Neutrophil (primary cell): ENCODE data around the gene SASH1.

Source experiments
- H3K27ac ChIP-seq: fragments of 200-600 bp; sonication (generic); 2 replicates; pipeline ENCODE4 v1.5.1; 2016; ENCODE audit warnings: mild to moderate bottlenecking, moderate library complexity
- H3K27me3 ChIP-seq: fragments of 200-600 bp; sonication (generic); 2 replicates; pipeline ENCODE4 v1.6.0; 2016; ENCODE audit warnings: mild to moderate bottlenecking
- H3K36me3 ChIP-seq: fragments of 200-600 bp; sonication (generic); 2 replicates; pipeline ENCODE4 v1.5.1; 2017
- H3K4me1 ChIP-seq, 2 experiments: fragments of 200-600 bp in 1 of 2; sonication (generic) in 1 of 2; 1 replicate in 1 of 2; 2 replicates in 1 of 2; pipeline versions ENCODE4 v1.5.1 to v1.6.1; 2013 to 2016; ENCODE audit warnings: low read depth in 1 of 2, low read length in 1 of 2, mild to moderate bottlenecking in 1 of 2, moderate library complexity in 1 of 2; ENCODE audit not compliant: control insufficient read depth in 1 of 2, insufficient read depth in 1 of 2
- H3K4me3 ChIP-seq, 2 experiments: fragments of 200-600 bp in 1 of 2; sonication (generic) in 1 of 2; 1 replicate in 1 of 2; 2 replicates in 1 of 2; pipeline ENCODE4 v1.5.1; 2013 to 2016; ENCODE audit warnings: low read depth in 1 of 2, low read length in 1 of 2, mild to moderate bottlenecking in 1 of 2, moderate library complexity in 1 of 2
- H3K9me3 ChIP-seq: fragments of 200-600 bp; sonication (generic); 2 replicates; pipeline ENCODE4 v1.5.1; 2016
- CTCF ChIP-seq: fragments of 200-600 bp; sonication (generic); IDR thresholded peaks from 2 replicates; pipeline ENCODE4 v1.5.1; 2016; ENCODE audit warnings: antibody characterized with exemption

Gene SASH1

DNA sequence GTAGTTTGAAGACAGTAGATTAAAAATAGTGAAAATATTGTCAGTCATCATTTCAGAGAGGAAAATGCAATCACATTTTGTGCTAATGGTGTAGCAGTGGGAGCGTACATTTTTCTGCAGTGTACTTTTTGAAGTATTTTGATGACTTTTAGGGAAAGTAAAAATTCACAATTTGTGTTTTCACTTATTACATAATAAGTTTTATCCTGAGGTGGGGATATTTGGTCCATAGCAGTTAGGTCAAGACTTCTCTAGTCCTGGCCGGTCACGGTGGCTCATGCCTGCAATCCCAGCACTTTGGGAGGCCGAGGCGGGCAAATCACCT is 122.3 kb downstream of the SASH1 start:
- no peaks in the 10 kb centered on the region for H3K9me3 ChIP-seq
- no peak for TF ChIP-seq CTCF
- H3K36me3 ChIP-seq: no peaks in the 10 kb centered on the region
- no peaks in the 10 kb centered on the region for H3K4me1 ChIP-seq
- H3K27ac ChIP-seq: no peak overlapping the region
- no peak overlapping the region for H3K4me3 ChIP-seq
- H3K27me3 ChIP-seq: peaks cover 11% of the 10 kb centered on the region

- H3K4me1 ChIP-seq: no peaks in the 10 kb centered on the region
- no peaks in the 10 kb centered on the region for H3K9me3 ChIP-seq
- H3K36me3 ChIP-seq: no peaks in the 10 kb centered on the region
- TF ChIP-seq CTCF: no peak
- peaks cover 11% of the 10 kb centered on the region for H3K27me3 ChIP-seq
- H3K27ac ChIP-seq: no peak overlapping the region
- H3K4me3 ChIP-seq: no peak overlapping the region
These were observed 123.0 kb downstream of the SASH1 start for GRCh38 chr6:148465670-148466069.

DNA sequence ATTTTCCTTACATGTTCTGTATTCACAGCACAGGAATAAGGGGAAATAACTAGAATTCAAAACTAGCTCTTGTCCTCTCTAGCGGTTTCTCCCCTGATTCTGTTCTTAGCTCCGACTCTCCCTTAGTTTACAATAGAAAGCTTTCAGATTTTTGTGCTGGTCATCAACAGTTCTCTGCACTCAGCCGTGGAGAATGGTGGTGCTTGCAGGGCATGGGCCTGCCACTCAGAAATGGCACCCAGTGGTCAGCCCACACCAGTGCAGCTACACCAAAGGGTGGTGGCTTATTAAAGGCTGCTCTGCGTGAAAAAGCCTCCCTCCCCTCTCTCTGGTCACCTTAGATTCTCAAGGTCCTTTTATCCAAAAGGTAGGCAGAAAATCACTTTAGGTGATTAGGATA is 123.5 kb downstream of the SASH1 start:
- no peak overlapping the region for H3K4me3 ChIP-seq
- no peaks in the 10 kb centered on the region for H3K9me3 ChIP-seq
- peaks cover 8% of the 10 kb centered on the region for H3K27me3 ChIP-seq
- no peak overlapping the region for H3K27ac ChIP-seq
- H3K4me1 ChIP-seq: no peaks in the 10 kb centered on the region
- H3K36me3 ChIP-seq: no peaks in the 10 kb centered on the region
- no peak for TF ChIP-seq CTCF

DNA sequence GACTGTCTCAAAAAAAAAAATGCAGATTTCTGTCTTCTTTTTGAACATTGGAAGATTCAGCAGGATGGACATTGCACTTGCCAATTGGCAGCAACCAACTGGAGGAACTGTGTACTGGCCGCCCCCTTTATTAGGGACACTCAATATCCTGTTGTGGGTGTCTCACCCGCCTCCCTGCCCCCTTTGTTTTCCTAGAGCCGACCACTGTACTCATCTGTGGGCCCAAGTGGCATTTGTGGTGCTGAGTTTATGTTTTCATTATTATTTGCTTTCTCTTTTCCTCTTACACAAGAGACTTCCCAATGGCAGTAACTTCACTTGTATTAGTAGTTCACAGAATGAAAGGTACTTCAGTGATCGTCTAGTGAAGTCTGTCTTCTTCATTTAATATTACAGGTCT is 125.3 kb downstream of the SASH1 start:
- Histone ChIP-seq H3K4me1 (no peaks in the 10 kb centered on the region), H3K27me3 (peaks cover 7% of the 10 kb centered on the region), H3K9me3 (no peaks in the 10 kb centered on the region), H3K4me3 (no peak overlapping the region), H3K36me3 (no peaks in the 10 kb centered on the region), H3K27ac (no peak overlapping the region)
- TF ChIP-seq CTCF: no peak

DNA sequence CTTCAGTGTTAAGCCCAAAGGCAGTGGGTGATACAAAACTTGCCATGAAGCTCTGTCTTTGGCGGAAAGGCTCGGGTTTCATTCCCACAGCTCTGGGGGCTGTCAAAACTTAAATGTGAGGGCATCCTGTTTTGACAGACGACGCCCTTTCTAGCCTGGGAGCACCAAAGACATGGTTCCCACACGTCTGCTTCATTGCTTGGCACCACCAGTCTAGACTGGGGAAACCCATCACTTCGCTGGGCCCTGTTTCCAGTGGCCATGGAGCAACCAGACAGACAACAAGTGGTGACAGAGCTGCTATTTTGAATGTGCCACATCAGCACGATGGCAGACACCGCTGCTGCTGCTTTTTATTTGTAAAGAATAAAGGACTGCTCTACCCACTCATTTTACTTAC is 127.5 kb downstream of the SASH1 start:
- Histone ChIP-seq H3K27me3 (peaks cover 7% of the 10 kb centered on the region), H3K9me3 (no peaks in the 10 kb centered on the region), H3K36me3 (no peaks in the 10 kb centered on the region), H3K4me1 (no peaks in the 10 kb centered on the region), H3K27ac (no peak overlapping the region), H3K4me3 (no peak overlapping the region)
- no peak for TF ChIP-seq CTCF
